Right lung (tissue), 5 donors: ENCODE measurements around the gene RBM6. TPM values are rescaled to one million over a fixed set of nuclear protein-coding genes. Genes with fewer than 3 reads are reported as not detected.
"Not testable (repeated sequence)": the region's sequence is repeated elsewhere in the genome, so short reads cannot be mapped to it uniquely, and the experiment has no call there.

Experiments used
- DNase-seq, 2 donors: peaks; one replicate each; pipeline ENCODE4 v3.0.0-alpha.2; 2013
- polyA plus RNA-seq, 5 donors: library from polyadenylated mRNA; unstranded; fragments of 120-200 nt; gene quantifications; one replicate each; pipeline versions ENCODE4 v1.2.1 to v1.2.3, GENCODE V29; 2013; ENCODE audit warnings: inconsistent platforms in 1 of 5, low replicate concordance in 1 of 5; ENCODE audit not compliant: insufficient read length in 5 of 5, insufficient read depth in 1 of 5

The RBM6 gene
- polyA plus RNA-seq, 5 donors, result 158 to 206 (median 176) TPM

DNA sequence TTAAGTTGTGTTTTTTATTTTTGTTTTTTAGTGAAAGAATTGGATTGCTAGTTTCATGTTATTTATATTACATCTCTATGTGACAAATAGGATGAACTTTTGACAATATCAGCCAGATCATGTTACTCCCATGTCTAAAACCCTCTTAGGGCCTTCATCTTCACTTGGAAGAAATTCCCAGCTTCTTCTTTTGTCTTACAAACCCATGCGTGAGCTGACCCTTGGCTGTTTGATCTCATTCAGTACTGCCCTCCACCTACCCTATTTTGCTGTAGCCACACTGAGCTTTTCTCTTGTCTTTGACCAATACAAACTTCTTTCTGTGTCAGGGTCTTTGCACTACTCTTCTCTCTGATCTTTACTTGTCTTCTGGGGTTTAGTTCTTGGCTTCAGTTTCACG, 37.0 kb downstream of the RBM6 start:
- DNase-seq, result no peak

GRCh38 chr3:49984394-49984793, 44.4 kb downstream of the RBM6 start:
- no peak for DNase-seq

GRCh38 chr3:49992326-49992725, 52.4 kb downstream of the RBM6 start:
- no peak for DNase-seq

- DNase-seq, result no peak
Observed at GRCh38 chr3:49994476-49994875, 54.5 kb downstream of the RBM6 start.

DNA sequence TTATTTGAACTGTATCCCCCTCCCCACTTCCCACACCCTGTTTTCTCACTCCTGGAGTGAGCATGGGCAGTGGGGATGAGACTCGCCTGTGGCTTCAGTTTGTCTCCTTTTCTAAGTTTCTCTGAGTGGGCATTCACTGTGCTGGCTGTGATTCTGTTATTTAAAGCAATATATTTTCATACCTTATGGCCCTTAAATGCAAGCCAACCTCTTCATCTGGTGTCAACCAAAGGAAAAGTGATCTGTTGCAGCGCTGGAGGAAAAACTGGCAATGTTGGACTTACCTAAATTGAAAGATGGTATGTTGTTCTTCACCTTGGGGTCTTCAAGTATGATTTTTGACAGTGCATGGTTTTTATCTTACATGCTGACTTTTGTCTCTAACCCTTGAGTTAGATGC, 56.1 kb downstream of the RBM6 start:
- no peak for DNase-seq

- no peak for DNase-seq
Observed at GRCh38 chr3:49997862-49998261, 57.9 kb downstream of the RBM6 start.

DNA sequence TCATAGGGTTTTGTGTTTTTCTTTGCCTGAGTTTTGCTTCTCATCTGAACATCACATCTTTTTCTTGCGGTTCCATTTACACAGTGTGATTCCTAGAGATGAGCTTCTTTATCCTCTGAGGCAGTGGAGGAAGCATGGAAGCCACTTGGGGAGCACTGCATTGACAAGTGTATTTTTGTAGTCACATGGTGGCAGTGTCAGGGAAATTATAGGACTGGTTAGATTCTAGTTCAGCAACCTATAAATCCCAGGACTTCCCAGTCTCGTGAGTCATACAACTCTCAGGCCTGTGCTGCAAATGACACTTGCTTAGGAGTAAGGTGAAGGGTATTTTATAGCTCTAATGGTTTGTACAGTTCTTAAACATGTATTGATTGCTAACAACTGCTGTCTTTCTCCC, 58.4 kb downstream of the RBM6 start:
- DNase-seq, result no peak

DNA sequence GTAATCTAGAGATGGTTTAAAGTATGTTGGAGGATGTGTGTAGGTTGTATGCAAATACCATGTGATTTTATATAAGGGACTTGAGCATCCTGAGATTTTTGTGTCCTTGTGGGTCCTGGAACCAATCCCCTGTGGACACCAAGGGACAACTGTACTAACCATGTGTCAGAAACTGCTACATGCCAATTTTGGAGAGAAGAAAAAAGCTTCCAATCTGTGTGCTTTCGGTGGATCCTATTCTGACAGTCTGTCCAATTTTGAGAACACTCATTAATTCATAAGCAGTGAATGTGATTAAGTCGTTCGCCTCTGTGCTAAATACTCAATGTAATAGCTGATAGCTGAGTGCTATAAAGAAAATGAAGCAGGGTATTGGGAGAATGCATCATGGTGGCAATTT, 61.6 kb downstream of the RBM6 start:
- no peak for DNase-seq

DNA sequence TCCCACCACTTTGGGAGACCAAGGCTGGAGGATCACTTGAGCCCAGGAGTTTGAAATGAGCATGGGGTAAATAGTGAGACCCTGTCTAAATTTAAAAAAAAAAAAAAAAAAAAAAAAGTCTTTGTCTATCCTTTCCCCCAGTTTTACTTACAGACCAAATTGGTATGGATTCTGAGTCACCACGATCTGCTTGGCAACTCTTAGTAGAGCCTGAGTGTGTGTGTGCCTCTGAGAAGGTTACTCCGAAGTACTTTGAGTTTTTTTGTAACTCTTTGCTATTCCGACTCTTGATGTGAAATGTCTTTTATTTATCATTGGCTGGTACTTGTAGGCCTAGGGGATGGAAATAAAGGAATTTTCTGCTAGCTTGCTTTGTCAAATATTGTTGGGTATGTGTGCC, 63.3 kb downstream of the RBM6 start:
- no peak for DNase-seq

GRCh38 chr3:50003824-50004223, 63.9 kb downstream of the RBM6 start:
- DNase-seq, result no peak

- no peak for DNase-seq
Observed at GRCh38 chr3:50008931-50009330, 69.0 kb downstream of the RBM6 start.

DNA sequence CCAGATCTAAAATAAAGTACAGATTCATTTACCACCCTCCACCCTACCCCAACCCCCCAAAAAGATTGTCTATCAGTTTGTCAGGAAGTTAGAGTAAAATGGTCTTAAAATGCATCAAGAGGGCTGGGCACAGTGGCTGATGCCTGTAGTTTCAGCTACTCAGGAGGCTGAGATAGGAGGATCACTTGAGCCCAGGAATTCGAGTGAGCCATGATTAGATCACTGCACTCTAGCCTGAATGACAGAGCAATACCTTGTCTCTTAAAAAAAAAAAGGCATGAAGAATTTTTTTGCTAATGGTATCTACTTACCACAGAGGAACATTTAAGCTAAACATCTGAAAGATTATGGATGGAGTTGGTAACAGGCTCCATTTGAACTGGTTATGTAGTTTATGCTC, 71.0 kb downstream of the RBM6 start:
- DNase-seq, result no peak

- no peak for DNase-seq
Observed at GRCh38 chr3:50015918-50016317, 76.0 kb downstream of the RBM6 start.

- no peak for DNase-seq
Observed at GRCh38 chr3:50028346-50028745, 88.4 kb downstream of the RBM6 start.

- DNase-seq, result not testable (repeated sequence)
Observed at GRCh38 chr3:50031201-50031600, 91.3 kb downstream of the RBM6 start.

DNA sequence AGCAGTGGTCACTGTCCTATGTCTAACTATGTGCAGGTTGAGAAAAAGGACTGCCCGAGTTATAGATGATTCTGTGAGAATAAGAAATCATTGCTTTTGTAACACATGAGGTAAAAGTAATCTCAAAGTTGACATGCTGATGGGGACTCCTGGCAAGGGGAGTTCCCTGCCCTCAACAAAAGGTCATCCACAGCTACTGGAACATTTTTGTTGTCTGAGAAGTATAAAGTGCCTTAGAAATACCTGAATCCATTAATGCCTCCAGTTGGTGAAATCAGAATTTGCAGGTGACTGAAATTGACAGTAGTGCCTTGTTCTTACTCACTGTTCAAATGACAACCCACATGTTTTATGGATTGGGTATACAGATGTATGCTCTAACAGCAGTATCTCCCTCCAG, 105.0 kb downstream of the RBM6 start:
- no peak for DNase-seq

DNA sequence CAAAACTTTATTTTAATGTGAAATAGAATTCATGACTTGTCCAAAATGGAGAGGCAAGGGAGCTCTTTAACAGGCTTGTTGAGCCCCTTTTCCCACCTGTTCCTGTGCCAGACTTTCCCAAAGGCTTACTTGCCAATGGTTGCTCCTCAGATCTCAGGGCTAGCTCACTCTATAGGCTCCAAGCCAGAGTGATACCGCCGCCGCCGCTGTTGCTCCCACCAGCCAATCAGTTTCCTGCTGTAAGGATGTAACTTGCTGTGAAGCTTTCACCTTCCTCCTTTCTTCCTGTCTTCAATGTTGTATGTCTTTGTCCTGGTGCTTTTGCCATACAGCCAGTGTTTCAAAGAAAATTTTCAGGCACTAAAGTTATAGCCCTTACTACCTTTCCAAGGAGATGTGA, 107.5 kb downstream of the RBM6 start:
- no peak for DNase-seq

DNA sequence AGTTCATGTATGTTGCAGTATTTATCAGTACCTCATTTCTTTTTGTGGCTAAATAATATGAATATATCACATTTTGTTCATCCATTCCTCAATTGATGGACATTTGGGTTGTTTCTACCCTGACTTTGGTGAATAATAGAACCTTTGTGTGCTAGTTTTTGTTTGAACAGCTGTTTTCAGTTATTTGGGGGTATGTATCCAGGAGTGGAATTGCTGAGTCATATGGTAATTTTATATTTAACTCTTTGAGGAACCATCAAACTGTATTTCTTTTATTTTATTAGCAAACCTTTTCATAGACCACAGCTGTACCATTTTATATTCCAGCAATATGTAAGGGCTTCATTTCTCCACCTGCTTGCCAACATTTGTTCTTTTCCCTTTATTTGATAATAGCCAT, 110.4 kb downstream of the RBM6 start:
- DNase-seq, result no peak

- DNase-seq, result no peak
Observed at GRCh38 chr3:50057756-50058155, 117.8 kb downstream of the RBM6 start.

GRCh38 chr3:50068134-50068533, 128.2 kb downstream of the RBM6 start:
- no peak for DNase-seq

- no peak for DNase-seq
Observed at GRCh38 chr3:50078091-50078490, 138.1 kb downstream of the RBM6 start.

DNA sequence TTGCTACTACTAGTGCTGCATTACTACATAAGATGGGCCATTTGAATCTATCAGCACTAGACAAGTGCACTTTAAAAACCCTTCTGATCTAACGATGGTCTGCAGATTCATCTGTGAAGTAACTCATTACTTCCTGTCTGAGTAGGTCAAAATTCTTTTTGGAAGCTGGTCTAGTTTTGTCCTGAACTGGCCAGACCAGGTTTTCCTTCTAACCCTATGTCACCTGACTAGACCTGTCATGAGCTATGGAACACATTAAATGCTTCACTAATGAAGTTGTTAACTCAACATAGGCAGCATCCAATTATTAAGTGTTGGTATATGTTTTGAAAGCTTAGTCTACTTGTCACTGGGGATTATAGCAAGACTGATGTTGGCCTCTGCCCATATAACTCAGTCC, 138.7 kb downstream of the RBM6 start:
- no peak for DNase-seq

DNA sequence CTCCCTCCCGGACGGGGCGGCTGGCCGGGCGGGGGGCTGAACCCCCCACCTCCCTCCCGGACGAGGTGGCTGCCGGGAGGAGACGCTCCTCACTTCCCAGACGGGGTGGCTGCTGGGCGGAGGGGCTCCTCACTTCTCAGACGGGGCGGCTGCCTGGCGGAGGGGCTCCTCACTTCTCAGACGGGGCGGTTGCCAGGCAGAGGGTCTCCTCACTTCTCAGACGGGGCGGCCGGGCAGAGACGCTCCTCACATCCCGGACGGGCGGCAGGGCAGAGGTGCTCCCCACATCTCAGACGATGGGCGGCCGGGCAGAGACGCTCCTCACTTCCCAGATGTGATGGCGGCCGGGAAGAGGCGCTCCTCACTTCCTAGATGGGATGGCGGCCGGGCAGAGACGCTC, 145.0 kb downstream of the RBM6 start:
- DNase-seq, result not testable (repeated sequence)

DNA sequence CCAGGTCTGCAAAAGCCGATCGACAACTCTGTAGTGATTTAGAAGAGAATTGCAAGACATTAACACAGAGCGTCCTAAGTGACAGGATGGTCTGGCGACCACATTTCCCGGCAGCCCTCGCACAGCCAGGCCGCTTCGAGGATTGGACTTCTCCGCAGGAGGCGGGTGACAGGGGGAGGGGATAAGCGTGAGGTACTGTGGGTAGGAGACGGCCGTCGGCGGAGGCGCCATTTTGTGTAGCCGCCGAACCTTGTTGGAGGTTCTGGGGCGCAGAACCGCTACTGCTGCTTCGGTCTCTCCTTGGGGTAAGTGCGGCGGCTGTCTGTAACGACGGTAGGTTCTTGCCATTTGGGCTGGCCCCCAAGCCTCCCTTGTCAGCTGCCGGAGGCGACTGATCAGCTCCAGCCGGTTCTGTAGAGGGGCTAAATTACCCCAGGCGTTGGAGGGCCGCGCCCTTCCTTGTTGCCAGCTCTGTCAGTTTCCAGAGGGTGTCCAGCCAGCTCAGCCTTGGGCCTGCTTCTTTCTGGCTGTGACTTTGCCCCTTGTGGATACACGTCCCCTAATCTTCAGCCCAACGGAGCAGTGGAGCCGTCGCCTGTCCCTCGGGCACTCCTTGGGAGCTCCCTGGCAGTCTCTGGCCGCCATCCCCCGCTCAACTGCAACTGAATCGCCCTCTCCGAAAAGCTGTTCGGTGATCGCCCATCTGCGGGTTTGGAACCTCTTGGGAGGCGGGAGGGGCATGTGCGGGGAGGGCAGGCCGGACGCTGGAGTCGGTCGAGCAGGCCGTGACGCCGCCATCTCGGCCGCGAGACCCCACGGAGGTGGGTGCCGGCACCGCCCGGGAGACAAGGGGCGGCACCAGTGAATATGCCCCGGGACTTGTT, 149.0 kb downstream of the RBM6 start, which contains the start of gene RBM5:
RBM5 (plus strand) TSS at position 195 of the 884 bp plus-strand sequence. CDS start 1,516 bp downstream, outside the sequence.
- peak; percentile 86 to 87 for DNase-seq
